ENCODE results near the gene GRM4.

- no peak for TF ChIP-seq CTCF (conservative IDR thresholded peaks at IDR 0.05)
- TF ChIP-seq EZH2 (IDR thresholded peaks at IDR 0.05; ENCODE audit: low read depth), result no peak
Measured at GRCh38 chr6:33980176-33981175, 165.4 kb downstream of the GRM4 start.

Measured in PC-9 (cell line).